Osteocyte (in vitro differentiated cells): ENCODE measurements around the gene ADAMTS9. TPM values are rescaled to one million over a fixed set of nuclear protein-coding genes. Genes with fewer than 3 reads are reported as not detected.

Experiments
- DNase-seq: peaks from one replicate; pipeline ENCODE4 v3.0.0; 2021; ENCODE audit warnings: mixed read lengths; ENCODE audit not compliant: unreplicated experiment; ENCODE audit errors: extremely low spot score
- H3K27ac Mint-ChIP-seq: one replicate; pipeline ENCODE4 v1.8.0; 2021; ENCODE audit warnings: mild to moderate bottlenecking, mixed read lengths; ENCODE audit not compliant: unreplicated experiment
- H3K27me3 Mint-ChIP-seq: one replicate; pipeline ENCODE4 v1.8.0; 2021; ENCODE audit warnings: mixed read lengths; ENCODE audit not compliant: unreplicated experiment
- H3K36me3 Mint-ChIP-seq: one replicate; pipeline ENCODE4 v1.8.0; 2021; ENCODE audit warnings: mixed read lengths; ENCODE audit not compliant: unreplicated experiment
- H3K4me1 Mint-ChIP-seq: one replicate; pipeline ENCODE4 v1.8.0; 2021; ENCODE audit warnings: mixed read lengths; ENCODE audit not compliant: unreplicated experiment
- H3K4me3 Mint-ChIP-seq: one replicate; pipeline ENCODE4 v1.8.0; 2021; ENCODE audit warnings: mild to moderate bottlenecking, moderate library complexity, mixed read lengths; ENCODE audit not compliant: unreplicated experiment
- H3K9me3 Mint-ChIP-seq: one replicate; pipeline ENCODE4 v1.8.0; 2021; ENCODE audit warnings: mixed read lengths; ENCODE audit not compliant: unreplicated experiment
- total RNA-seq: library from RNA; stranded (reverse); gene quantifications from 2 replicates; pipeline ENCODE4 v1.2.1, GENCODE V29; 2021
- TF ChIP-seq, protein P1 (sequence below): fragments of 200-600 bp; sonication (generic); IDR thresholded peaks from 2 replicates; pipeline ENCODE4 v1.5.0; 2021; ENCODE audit warnings: antibody characterized with exemption, mild to moderate bottlenecking, moderate library complexity

The ADAMTS9 gene
- total RNA-seq, 1 donor from 2014 or later = 1.5 TPM

- H3K27me3 Mint-ChIP-seq = peaks cover 5% of the 10 kb centered on the region
- H3K27ac Mint-ChIP-seq = no peak overlapping the region
- TF ChIP-seq, protein P1, sequence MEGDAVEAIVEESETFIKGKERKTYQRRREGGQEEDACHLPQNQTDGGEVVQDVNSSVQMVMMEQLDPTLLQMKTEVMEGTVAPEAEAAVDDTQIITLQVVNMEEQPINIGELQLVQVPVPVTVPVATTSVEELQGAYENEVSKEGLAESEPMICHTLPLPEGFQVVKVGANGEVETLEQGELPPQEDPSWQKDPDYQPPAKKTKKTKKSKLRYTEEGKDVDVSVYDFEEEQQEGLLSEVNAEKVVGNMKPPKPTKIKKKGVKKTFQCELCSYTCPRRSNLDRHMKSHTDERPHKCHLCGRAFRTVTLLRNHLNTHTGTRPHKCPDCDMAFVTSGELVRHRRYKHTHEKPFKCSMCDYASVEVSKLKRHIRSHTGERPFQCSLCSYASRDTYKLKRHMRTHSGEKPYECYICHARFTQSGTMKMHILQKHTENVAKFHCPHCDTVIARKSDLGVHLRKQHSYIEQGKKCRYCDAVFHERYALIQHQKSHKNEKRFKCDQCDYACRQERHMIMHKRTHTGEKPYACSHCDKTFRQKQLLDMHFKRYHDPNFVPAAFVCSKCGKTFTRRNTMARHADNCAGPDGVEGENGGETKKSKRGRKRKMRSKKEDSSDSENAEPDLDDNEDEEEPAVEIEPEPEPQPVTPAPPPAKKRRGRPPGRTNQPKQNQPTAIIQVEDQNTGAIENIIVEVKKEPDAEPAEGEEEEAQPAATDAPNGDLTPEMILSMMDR = no peak
- no peak overlapping the region for H3K4me3 Mint-ChIP-seq
- H3K36me3 Mint-ChIP-seq = no peaks in the 10 kb centered on the region
- H3K4me1 Mint-ChIP-seq = no peaks in the 10 kb centered on the region
- no peaks in the 10 kb centered on the region for H3K9me3 Mint-ChIP-seq
- no peak for DNase-seq
Observed at GRCh38 chr3:64483467-64483866, 204.3 kb downstream of the ADAMTS9 start.

DNA sequence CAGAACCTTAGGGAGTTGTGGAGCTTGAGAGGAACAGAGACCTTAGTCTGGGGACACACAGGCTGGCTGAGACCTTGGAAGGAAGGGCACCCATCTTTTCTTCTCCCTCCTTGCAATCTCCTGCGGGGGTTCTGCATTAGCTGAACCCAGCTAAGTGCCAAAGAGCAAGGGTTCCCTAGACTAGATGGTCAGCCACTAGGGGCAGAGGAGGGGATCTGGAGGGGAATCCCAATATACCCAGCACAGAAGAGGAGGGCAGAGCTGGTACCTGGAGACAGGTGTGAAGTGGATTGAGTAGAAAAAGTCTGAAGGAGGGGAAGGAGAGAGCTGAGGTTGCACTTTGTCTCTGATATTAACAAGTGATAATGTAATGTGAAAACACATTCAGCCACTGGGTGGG is 212.8 kb downstream of the ADAMTS9 start:
- H3K9me3 Mint-ChIP-seq = no peaks in the 10 kb centered on the region
- H3K27ac Mint-ChIP-seq = no peak overlapping the region
- TF ChIP-seq, protein P1 = no peak
- peaks cover 12% of the 10 kb centered on the region for H3K27me3 Mint-ChIP-seq
- H3K4me3 Mint-ChIP-seq = no peak overlapping the region
- peaks cover 7% of the 10 kb centered on the region for H3K4me1 Mint-ChIP-seq
- peaks cover 4% of the 10 kb centered on the region for H3K36me3 Mint-ChIP-seq
- no peak for DNase-seq

DNA sequence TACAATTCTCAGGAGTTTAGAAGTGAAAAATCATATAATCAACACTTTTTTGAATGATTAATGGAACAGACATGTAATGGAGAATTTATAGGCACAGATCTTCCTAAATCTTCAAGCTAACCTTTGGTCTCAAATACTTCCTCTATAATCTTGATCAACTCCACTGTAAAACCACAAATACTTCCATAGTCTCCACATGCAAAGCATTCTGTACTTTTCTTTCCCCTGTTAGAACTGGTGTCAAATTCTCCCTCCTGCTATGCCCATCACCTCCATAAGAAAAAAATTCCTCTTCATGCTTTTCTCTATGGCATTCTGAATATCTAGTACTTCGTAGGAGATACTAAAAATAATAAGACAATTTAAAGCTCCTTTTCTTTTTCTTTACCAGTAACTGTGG is 214.3 kb downstream of the ADAMTS9 start:
- no peaks in the 10 kb centered on the region for H3K9me3 Mint-ChIP-seq
- no peak overlapping the region for H3K4me3 Mint-ChIP-seq
- no peak for DNase-seq
- peaks cover 4% of the 10 kb centered on the region for H3K36me3 Mint-ChIP-seq
- H3K27ac Mint-ChIP-seq = no peak overlapping the region
- TF ChIP-seq, protein P1 = no peak
- peaks cover 7% of the 10 kb centered on the region for H3K27me3 Mint-ChIP-seq
- H3K4me1 Mint-ChIP-seq = peaks cover 7% of the 10 kb centered on the region

DNA sequence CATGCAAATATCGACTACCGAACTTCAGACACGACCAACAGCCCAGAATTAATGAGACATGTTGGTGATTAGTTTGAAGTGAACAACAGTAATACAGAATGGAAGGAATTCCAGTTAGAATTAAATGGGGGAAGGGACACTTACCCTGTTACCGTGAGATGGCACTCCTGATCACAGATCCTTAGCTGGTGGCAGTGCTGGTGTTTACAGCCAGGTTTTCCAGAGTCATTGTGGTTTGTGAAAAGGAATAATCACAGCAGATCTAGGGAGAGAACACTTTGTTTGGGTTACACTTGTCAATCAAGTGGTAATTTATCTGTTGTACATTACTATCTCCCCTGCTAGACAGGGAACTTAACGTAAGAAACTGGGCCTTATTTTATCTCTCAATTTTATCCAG is 217.4 kb downstream of the ADAMTS9 start:
- no peak overlapping the region for H3K4me3 Mint-ChIP-seq

GRCh38 chr3:64467255-64467944 is 220.4 kb downstream of the ADAMTS9 start:
- TF ChIP-seq, protein P1 = no peak
- no peaks in the 10 kb centered on the region for H3K36me3 Mint-ChIP-seq
- H3K4me1 Mint-ChIP-seq = peaks cover 5% of the 10 kb centered on the region
- no peaks in the 10 kb centered on the region for H3K27me3 Mint-ChIP-seq
- H3K4me3 Mint-ChIP-seq = no peak overlapping the region
- no peaks in the 10 kb centered on the region for H3K9me3 Mint-ChIP-seq
- H3K27ac Mint-ChIP-seq = no peak overlapping the region
- DNase-seq = no peak

More for the DNA sequence above, 217.4 kb downstream of the ADAMTS9 start:
- Mint-ChIP-seq H3K36me3 (no peaks in the 10 kb centered on the region), H3K27ac (no peak overlapping the region), H3K27me3 (no peaks in the 10 kb centered on the region), H3K9me3 (no peaks in the 10 kb centered on the region), H3K4me1 (peaks cover 7% of the 10 kb centered on the region)
- TF ChIP-seq, protein P1 = no peak
- DNase-seq = no peak
